Kidney (tissue), 14 donors: ENCODE results near the gene EPOP. TPM values are rescaled to one million over a fixed set of nuclear protein-coding genes. Genes with fewer than 3 reads are reported as not detected.
"Not testable (repeated sequence)": the region's sequence is repeated elsewhere in the genome, so short reads cannot be mapped to it uniquely, and the experiment has no call there.

Source experiments
- DNase-seq, 5 donors: peaks; one replicate each; pipeline ENCODE4 v3.0.0-alpha.2; 2013 to 2020
- FAIRE-seq: peaks from 2 replicates; lab custom pipeline; 2012; peaks lifted over from hg19 to GRCh38; lab: Jason Lieb, UNC
- H3K27ac ChIP-seq, 2 donors: one replicate each; pipeline ENCODE4 v1.7.0; 2013; ENCODE audit warnings: low read depth in 2 of 2, low read length in 2 of 2, inconsistent platforms in 1 of 2
- H3K27me3 ChIP-seq: one replicate; pipeline ENCODE4 v1.7.1; 2013; ENCODE audit warnings: low read length, inconsistent platforms; ENCODE audit not compliant: control insufficient read depth, insufficient read depth
- H3K36me3 ChIP-seq, 3 donors: one replicate each; pipeline versions ENCODE4 v1.7.0 to v1.7.1; 2013; ENCODE audit warnings: low read length in 3 of 3, control low read depth in 1 of 3, inconsistent platforms in 1 of 3; ENCODE audit not compliant: insufficient read depth in 3 of 3, control insufficient read depth in 2 of 3
- H3K4me1 ChIP-seq, 3 donors: one replicate each; pipeline versions ENCODE4 v1.7.0 to v1.7.1; 2013; ENCODE audit warnings: low read length in 3 of 3, inconsistent platforms in 1 of 3, low read depth in 1 of 3; ENCODE audit not compliant: control insufficient read depth in 2 of 3, insufficient read depth in 2 of 3
- H3K4me3 ChIP-seq, 3 donors: one replicate each; pipeline versions ENCODE4 v1.7.0 to v1.8.1; 2013; ENCODE audit warnings: low read length in 3 of 3, control low read depth in 1 of 3, inconsistent platforms in 1 of 3
- H3K9ac ChIP-seq, 3 donors: one replicate each; pipeline versions ENCODE4 v1.7.0 to v1.7.1; 2013; ENCODE audit warnings: low read length in 3 of 3, control low read depth in 1 of 3, inconsistent platforms in 1 of 3
- H3K9me3 ChIP-seq, 3 donors: one replicate each; pipeline versions ENCODE4 v1.7.0 to v1.7.1; 2013; ENCODE audit warnings: low read length in 3 of 3, control low read depth in 1 of 3, inconsistent platforms in 1 of 3; ENCODE audit not compliant: control insufficient read depth in 2 of 3, insufficient read depth in 1 of 3
- intact Hi-C: fragments of 100-400 bp; cut with DNase I; formaldehyde crosslinking; loops from one replicate; pipeline ENCODE4 v1.11.1; 2022
- polyA plus RNA-seq: library from polyadenylated mRNA; stranded (reverse); fragments of 350-450 nt; fragmentation: Illumina TruSeq; extraction: RNeasy Lipid Tissue Mini Kit (QIAGEN cat#74804); gene quantifications from one replicate; pipeline ENCODE4 v1.2.3, GENCODE V29; 2014; ENCODE audit warnings: low read depth, low replicate concordance; ENCODE audit not compliant: insufficient read depth
- total RNA-seq: library from RNA; stranded (reverse); fragmentation: NEBNext Ultra II Directional; extraction: Animal tissue kit (Norgen Biotek cat#: 25700); gene quantifications from one replicate; pipeline ENCODE4 v1.2.1, GENCODE V29; 2021
- TF ChIP-seq, protein P1 (sequence below): IDR thresholded peaks from 3 replicates; pipeline ENCODE4 v1.5.1; 2012; ENCODE audit warnings: mild to moderate bottlenecking, moderate library complexity, borderline replicate concordance; ENCODE audit not compliant: insufficient read depth; ENCODE audit errors: extremely low read depth
- donor health status: control.
- donor health status: control.
- donor health status: control.
- donor health status: control.
- donor health status: control.
- donor health status: DM: yes; HTN: yes; CAD: no.
- donor health status: Normal renal cell carcinoma (clear cell type).

EPOP gene
- total and polyA plus RNA-seq, 2 donors from 2014 or later: 0.49 to 1.3 TPM

DNA sequence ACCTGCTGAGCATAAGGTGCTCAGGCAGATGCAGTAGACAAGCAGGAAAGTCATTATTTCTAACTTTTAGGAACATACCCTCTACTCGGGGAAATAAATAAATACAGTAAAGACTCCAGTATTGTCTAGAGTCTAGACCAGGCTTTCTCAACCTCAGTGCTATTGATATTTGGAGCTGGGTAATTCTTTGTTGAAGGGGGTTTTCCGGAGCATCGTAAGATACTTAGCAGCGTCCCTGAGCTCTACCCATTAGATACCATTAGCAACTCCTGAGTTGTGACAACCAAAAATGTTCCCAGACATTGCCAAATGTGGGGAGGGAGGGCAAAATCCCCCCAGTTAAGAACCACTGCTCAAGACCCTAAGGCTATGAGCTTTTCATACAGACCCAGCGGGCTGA, 21.1 kb downstream of the EPOP start:
- TF ChIP-seq, protein P1, sequence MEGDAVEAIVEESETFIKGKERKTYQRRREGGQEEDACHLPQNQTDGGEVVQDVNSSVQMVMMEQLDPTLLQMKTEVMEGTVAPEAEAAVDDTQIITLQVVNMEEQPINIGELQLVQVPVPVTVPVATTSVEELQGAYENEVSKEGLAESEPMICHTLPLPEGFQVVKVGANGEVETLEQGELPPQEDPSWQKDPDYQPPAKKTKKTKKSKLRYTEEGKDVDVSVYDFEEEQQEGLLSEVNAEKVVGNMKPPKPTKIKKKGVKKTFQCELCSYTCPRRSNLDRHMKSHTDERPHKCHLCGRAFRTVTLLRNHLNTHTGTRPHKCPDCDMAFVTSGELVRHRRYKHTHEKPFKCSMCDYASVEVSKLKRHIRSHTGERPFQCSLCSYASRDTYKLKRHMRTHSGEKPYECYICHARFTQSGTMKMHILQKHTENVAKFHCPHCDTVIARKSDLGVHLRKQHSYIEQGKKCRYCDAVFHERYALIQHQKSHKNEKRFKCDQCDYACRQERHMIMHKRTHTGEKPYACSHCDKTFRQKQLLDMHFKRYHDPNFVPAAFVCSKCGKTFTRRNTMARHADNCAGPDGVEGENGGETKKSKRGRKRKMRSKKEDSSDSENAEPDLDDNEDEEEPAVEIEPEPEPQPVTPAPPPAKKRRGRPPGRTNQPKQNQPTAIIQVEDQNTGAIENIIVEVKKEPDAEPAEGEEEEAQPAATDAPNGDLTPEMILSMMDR: no peak
- intact Hi-C loops: no loop called here

DNA sequence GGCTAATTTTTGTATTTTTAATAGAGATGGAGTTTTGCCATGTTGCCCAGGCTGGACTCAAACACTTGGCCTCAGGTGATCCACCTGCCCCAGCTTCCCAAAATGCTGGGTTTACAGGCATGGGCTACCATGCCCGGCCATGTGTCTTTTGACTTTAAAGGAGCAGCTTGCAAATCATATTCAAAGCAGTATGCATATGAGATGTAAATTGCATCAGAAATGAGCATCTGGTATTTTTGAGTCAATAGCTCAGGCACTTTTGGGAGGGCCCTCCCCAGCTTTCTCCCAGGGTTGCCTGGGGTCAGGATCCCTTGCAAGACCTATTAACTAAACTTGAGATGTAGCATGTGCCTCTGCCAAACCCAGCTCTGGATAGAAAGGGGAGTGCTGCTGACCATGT, 21.5 kb downstream of the EPOP start:
- Histone ChIP-seq H3K4me1 (no peaks in the 10 kb centered on the region), H3K4me3 (no peak overlapping the region), H3K27ac (no peak overlapping the region), H3K9me3 (no peaks in the 10 kb centered on the region), H3K36me3 (no peaks in the 10 kb centered on the region), H3K9ac (no peak overlapping the region), H3K27me3 (no peaks in the 10 kb centered on the region)
- TF ChIP-seq, protein P1: no peak
- DNase-seq: no peak
- no peak for FAIRE-seq
- intact Hi-C loops: no loop called here

More for the DNA sequence above, 21.1 kb downstream of the EPOP start:
- no peaks in the 10 kb centered on the region for H3K4me1 ChIP-seq
- no peak overlapping the region for H3K4me3 ChIP-seq
- no peak overlapping the region for H3K9ac ChIP-seq
- DNase-seq (no peak), FAIRE-seq (no peak)
- no peaks in the 10 kb centered on the region for H3K27me3 ChIP-seq
- no peaks in the 10 kb centered on the region for H3K9me3 ChIP-seq
- H3K36me3 ChIP-seq: no peaks in the 10 kb centered on the region
- no peak overlapping the region for H3K27ac ChIP-seq

DNA sequence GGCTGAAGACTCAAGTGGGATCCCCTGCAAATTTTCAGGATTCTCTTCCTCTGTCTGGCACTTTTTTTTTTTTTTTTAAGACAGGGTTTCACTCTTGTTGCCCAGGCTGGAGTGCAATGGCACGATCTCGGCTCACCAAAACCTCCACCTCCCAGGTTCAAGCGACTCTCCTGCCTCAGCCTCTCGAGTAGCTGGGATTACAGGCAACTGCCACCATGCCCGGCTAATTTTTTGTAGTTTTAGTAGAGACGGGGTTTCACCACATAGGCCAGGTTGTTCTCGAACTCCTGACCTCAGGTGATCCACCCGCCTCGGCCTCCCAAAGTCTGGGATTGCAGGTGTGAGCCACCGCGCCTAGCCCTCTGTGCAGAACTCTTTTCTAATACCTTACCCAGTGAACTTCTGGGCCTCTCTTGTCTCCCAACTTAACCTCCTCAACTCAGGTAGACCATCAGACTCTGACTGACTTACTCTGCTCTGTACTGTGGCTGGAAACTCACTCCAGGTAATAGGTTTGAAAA, 24.0 kb downstream of the EPOP start:
- H3K27me3 ChIP-seq, H3K4me1 ChIP-seq, intact Hi-C loops, DNase-seq, H3K9ac ChIP-seq, H3K9me3 ChIP-seq, FAIRE-seq, H3K4me3 ChIP-seq, H3K27ac ChIP-seq, H3K36me3 ChIP-seq: not testable (repeated sequence)

DNA sequence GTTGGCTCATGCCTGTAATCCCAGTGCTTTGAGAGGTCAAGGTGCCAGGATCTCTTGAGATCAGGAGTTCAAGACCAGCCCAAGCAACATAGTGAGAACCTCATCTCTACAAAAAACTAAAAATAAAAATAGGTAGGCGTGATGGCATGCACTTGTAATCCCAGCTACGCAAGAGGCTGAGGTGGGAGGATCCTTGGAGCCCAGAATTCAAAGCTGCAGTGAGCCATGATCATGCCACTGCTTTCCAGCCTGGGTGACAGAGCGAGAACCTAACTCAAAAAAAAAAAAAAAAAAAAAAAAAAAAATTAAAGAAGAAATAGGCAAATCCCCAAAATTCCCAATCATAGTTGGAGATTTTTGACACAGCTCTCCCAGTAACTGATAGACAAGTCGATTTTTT, 36.8 kb downstream of the EPOP start:
- no peaks in the 10 kb centered on the region for H3K27me3 ChIP-seq
- no peak overlapping the region for H3K27ac ChIP-seq
- no peak overlapping the region for H3K9ac ChIP-seq
- no peaks in the 10 kb centered on the region for H3K9me3 ChIP-seq
- intact Hi-C loops: no loop called here
- H3K36me3 ChIP-seq: no peaks in the 10 kb centered on the region
- DNase-seq (no peak), FAIRE-seq (no peak)
- H3K4me1 ChIP-seq: no peaks in the 10 kb centered on the region
- TF ChIP-seq, protein P1: no peak
- no peak overlapping the region for H3K4me3 ChIP-seq
